Cardiac septum (tissue), 1 donor: ENCODE measurements around the gene DCANP1. TPM values are rescaled to one million over a fixed set of nuclear protein-coding genes. Genes with fewer than 3 reads are reported as not detected.
A peak's percentile ranks its signal among the peaks of the same experiment; 100 is the strongest.

ENCODE experiments used
- DNase-seq: peaks from one replicate; pipeline ENCODE4 v3.0.0-alpha.2; 2020; ENCODE audit warnings: low spot score
- intact Hi-C: fragments of 100-400 bp; cut with DNase I; formaldehyde crosslinking; loops from one replicate; pipeline ENCODE4 v1.14.0; 2022
- total RNA-seq: library from RNA; stranded (reverse); fragmentation: NEBNext Ultra II Directional; extraction: Animal tissue kit (Norgen Biotek cat#: 25700); gene quantifications from one replicate; pipeline ENCODE4 v1.2.1, GENCODE V29; 2021
- donor health status: DM: no; HTN: no; CAD: no.

DCANP1 gene
- total RNA-seq, 1 donor from 2014 or later = not detected

DNA sequence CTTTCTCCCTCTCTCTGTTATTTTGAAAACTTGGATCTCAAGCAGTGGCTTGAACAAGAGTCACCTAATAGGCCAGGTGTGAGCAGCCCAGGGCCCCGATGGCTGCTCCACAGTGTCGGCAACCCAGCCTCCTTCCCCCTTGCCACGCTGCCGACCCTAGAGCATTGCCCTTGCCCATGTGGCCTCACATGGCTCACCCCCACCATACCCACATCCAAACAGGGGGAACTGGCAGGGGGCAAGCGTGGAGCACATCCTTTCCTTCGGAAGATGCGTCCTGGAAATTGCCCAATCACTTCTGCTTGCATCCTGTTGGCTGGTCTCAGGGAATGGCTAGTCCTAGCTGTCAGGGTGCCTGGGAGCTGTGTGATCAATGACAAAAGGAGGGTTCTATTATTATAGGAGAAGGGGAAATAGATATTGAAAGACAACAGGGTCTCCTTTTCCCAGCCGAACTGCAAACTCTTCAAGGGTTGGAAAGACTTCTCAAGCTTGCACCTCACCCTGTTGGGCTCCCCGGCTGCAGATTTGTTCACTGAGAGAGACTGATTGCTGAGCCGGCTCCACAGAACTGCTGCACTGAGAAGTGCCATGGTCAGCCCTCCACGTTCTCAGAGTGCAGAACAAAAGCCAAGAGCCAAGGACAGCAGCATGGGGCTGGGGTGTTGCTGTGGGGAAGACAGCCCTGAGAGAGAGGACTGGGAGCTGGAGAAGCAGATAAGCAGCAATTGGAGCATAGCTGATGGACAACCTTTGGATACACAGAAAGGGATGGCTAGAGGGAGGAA is 13.3 kb upstream of the DCANP1 start:
- intact Hi-C loops = loop anchor here (10.0 kb wide), 1 partner anchor 374 kb away; the partner anchor contains the start of gene SLC25A48
- peak; percentile 36 for DNase-seq

DNA sequence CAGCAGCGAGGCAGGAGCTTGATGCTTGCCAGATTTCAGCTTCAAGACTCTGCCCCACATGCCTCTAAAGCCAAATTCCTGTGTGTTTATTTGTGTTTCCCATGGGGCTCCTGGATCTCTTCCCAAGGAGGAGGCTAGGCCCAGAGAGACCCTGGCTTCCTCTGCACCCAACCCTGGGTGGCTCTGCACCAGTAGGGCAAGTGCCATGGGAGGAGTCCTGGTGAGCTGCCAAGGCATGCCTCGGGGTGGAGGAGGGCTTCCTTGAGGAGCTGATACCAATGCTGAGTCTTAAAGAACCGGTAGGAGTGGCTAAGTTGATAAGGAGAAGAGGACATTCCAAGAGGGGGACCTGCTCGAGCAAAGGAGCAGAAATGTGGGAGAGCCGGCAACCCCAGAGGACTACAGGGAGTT is 11.8 kb upstream of the DCANP1 start:
- intact Hi-C loops = no loop called here
- no peak for DNase-seq

DNA sequence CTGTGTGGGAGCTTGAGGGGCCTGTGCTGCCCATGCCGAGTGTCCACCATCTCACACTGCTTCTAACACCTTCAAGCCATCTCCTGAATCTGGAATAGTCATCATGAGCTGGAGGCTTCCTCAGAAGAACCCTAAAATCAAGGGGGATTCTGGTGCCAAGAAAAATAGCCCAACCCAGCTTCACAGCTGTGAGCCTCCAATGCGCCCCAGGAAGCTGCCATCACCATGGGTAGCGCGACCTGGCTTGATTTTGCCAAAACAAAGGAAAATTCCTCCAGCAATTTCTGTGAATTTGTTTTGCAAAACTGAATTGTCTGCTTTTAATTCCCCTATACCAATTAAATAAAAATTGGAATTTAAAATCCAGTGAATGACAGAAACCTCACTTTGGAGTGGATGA is 11.2 kb upstream of the DCANP1 start:
- intact Hi-C loops = no loop called here
- DNase-seq = no peak

DNA sequence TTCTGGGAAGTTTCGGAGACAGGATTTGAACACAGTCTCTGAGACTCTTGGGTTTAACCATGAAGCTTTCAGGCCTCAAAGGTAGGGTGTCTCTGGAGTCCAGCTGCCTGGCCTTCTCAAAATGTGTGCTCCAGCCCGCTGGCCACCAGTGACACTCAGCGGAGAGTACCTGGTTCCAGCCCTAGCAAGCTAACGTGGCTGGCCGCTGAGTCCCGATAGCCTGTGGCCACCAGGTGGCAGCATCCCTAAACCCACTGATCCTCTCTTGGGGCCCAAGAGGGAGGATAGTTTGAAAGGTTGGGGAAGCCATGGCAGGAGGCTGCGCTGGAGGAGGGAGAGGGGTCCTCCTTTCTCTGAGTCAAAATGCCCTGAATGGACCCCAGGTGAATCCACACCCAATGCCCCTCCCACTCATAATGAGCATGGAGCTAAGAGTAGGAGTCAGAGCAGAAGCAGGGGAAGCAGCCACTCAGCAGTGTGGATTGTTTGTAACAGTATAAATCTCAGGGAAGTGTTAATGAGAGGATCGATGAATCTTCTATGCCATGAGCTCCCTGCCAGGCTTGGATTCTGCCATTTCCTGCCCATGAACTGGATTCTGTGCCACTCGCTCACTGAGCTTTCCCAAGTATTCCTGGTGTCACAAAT is 10.4 kb upstream of the DCANP1 start:
- intact Hi-C loops = no loop called here
- DNase-seq = peak; percentile 79

DNA sequence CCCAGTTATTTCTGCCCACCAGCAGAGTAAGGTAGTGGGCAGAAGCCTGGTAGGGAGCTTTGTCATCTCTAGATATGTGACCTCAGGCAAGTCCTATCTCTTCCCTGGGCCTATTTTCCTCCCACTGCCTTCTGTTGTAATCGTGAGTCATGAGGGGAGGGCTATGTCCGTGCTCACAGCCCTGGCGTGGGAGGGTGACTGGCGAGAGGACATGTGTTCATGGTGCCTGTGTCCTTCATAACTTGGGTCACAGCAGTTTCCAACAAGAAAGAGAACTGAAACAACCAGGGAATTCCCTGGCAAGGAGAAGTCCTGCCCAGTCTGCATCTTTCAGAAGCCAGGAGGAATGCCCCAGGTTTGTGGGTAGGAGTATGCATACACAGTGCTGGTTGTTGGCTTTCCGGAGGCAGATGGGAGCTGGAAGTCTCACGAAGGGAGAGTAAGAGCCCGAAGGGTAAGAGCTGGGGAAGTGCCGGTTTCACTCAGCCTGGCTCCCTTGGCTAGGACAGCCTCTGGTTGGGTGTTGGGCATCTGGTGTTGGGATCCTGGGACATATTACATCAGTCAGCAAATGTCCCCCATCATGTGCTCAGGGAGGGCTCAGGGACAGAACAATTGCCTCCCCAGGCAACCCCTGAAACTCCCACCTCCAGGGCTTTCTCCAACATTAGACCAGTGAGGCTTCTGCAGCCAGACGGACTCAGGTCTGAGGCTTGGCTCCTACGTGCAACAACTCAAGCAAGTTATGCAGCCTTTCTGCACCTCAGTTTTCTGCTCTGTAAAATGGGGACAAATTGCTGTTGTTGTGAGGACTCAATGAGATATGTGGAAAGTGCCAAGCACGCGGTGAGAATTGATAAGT is 9.3 kb upstream of the DCANP1 start:
- intact Hi-C loops = no loop called here
- DNase-seq = peak; percentile 75

DNA sequence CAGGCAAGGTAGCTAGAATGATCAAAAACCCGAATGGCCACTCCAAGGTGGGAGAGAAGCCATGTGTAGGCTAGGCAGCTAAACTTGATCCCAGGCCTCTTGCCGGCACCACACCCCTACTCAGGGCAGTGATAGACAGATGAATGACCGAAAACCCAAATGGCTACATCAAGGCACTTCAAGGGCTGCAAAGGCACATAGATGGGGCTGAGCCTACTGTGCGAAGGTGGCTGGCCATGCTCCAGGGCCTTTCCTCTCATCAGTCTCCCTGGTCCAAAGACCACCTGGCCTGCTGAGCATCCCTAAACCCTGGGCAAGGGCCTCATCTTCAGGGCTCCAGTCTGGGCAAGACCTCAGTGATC is 8.7 kb upstream of the DCANP1 start:
- DNase-seq = no peak
- intact Hi-C loops = no loop called here

DNA sequence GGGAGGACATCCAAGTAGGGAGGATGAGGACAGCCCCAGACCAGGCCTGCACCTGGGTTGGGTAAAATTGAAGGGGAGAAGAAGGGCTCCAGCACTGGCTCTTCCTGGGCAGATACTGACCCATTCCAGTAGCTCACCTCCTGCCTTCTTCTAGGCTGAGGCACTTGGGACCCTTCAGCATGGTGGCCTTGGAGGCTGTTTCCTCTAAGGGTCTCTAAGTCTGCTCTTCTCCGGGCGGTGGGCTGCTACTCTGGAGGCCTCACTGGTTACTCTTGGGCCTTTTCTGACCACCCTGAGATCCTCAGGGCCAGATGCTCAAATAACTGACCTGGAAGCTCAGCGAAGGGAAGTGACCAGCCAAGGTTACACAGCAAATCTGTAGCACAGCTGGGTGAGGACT is 7.8 kb upstream of the DCANP1 start:
- DNase-seq = peak; percentile 24
- intact Hi-C loops = no loop called here

DNA sequence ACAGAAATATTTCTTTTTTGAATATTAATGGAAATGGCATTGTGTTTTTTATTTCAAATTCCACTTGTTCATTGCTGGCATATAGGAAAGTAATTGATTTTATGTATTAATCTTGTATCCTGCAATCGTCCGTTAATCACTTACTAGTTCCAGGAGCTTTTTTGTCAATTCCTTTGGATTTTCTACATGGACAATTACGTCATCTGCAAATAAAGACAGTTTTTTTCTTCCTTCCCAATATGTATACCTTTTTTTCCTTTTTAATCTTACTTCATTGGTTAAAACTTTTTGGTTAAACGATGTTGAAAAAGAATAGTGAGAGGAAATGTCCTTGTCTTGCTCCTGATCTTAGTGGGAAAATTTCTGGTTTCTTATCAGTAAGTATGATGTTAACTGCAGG is 6.5 kb upstream of the DCANP1 start:
- intact Hi-C loops = no loop called here
- no peak for DNase-seq

DNA sequence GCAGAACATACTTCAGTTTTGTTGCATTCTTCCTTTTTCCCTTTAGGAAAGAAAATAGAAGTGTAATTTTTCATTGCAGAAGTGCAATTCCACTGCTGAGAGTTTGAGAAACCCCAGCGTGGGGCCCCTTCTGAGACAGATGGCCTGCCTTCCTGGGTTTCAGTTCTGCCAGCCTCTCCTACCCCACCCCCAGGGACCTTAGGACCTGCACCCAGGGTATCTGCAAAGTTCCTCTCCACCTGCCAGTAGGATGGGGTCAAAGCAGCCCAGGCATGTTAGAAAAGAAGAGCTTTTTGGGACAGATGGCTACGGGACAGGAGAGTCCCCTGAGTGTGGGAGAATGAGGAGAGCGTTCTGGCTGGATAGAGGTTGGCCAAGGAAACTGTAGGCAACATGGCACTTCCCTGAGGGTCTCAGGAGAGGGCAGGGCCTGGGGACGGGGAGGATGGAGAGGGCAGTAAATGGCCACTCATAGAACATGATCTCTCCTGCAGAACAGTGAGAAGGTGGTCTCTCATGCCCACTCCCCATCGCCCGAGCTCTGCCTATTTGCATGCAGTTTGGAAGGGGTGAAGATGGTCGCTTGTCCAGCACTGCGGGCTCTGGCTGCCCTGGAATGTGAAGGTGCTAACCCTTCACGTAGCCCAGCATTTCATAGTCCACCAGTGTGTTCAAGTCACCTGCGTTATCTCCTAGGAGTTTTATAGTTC is 5.3 kb upstream of the DCANP1 start, which contains the start of gene TIFAB:
TSS of gene TIFAB (minus strand) at position 31 of the 710 bp plus-strand sequence. CDS start 2,412 bp downstream, outside the sequence.
- DNase-seq = peak; percentile 69
- intact Hi-C loops = no loop called here

DNA sequence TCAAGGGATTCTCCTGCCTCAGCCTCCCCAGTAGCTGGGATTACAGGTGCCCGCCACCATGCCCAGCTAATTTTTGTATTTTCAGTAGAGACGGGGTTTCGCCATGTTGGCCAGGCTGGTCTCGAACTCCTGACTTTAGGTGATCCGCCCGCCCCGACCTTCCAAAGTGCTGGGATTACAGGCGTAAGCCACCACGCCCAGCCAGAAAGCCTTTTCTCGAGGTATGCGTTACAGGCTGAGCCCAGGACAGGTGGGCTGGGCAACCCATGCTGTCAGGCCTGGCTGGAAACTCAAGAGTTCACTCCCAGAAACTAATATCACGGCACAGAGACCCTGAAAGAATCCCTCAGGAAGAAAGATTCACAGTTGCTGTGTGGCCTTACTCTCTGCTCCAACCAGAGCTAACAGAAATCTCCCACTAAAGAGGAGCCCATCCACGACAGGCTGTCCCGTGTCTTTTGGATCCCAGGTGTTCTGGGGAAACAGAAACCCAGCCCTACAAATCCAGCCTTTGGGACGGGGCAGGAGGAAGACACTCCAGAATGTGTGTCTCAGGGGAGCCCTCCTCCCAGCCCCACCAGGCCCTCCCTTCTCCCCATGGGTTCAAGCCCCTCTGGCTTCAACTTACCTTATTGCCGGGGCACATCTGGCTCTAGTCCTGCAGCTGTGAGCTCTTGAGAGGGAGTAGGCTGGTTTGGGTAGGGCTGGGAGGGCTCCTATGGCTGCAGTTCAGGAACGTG is 4.6 kb upstream of the DCANP1 start:
- intact Hi-C loops = no loop called here

DNA sequence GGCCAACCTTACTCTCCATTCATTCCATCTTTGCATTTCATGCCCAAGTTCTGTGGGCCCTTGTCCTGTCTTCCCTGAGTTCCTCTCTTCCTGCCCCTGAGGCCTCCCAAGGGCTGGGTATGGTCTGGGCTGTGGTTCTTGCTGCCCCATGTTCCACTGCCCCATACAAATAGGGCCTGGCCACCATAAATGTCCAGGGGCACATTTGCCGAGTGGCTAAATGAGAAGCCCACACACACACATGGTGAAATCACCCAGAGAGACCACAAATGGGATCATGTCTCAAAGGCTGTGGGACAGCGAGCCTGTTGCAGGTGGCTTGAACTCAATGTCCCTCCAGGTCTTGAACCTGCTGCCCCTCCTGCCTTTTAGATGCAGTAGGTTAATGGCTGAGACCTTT is 3.8 kb upstream of the DCANP1 start:
- peak; percentile 60 for DNase-seq
- intact Hi-C loops = no loop called here

More for the DNA sequence above, 4.6 kb upstream of the DCANP1 start:
- DNase-seq = peak; percentile 55

DNA sequence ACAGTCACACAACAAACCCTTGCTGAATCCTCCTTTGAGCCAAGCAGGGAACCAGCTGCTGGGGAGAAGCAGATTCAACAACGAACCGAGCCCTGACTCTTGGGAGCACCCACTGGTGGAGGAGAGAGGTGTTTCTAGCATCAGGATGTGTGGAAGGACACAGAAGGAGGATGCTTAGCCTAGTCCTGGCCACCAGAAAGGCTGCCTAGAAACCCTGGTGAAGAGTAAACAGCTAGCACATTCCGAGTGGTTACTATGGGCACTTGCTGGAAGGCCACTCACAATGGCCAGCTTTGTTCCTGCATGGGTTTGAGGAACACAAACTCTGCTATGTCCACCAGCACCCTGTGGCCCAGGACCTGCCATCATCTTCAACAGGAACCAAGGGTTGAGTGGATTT is 3.2 kb upstream of the DCANP1 start:
- DNase-seq = no peak
- intact Hi-C loops = no loop called here

DNA sequence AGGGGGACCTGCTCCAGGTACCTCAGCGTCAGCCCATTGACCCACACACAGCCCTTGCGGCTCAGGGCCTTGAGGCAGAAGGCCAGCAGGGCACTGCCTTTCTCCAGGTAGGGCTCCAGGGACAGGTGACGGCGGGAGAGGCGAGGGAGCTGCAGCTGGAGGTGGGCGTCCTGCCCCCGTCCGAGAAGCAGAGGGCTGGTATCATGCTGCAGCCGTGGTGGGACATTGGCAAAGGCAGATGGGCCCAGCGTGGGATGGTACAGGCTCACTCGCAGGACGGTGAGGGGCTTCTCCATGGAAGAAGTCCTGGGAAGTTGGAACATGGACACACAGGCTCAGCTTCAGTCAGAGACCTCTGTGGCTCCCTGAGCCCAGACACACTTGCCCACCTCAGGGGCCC is 2.5 kb upstream of the DCANP1 start:
- peak; percentile 72 for DNase-seq
- intact Hi-C loops = no loop called here

DNA sequence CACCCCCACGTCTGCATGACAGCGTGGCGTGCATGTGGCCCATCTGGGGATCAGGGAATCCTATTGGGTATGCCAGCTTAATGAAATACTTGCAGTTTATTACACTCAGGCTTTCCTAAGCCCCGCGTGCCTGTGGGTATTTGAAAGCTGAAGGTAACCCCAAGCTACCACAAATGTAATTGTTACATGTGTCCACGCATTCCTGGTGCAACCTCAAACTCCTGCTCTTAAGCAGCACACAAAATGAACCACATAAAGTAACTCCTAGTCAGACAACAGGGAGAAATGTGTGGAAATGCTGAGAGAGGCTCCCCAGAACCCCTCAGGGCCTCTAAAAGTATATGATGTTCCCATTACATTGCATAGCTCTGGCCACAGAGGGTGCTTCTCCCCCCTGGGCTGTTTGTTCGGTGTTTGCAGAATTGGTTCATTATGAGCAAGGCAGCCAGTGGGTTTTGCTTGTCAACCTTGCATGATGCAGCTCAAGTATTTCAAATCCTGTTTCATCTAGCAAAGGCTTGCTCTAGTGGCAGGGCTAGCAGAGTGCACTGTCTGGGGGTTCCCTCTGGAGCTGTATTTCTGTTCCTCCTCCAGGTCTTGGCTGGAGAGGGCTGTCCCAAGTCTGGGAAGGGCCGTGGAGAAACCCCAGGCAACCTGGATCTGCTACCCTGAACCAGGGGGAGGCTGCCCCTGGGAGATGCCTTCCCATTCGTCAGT is 1.8 kb upstream of the DCANP1 start:
- DNase-seq = peak; percentile 49
- intact Hi-C loops = no loop called here

DNA sequence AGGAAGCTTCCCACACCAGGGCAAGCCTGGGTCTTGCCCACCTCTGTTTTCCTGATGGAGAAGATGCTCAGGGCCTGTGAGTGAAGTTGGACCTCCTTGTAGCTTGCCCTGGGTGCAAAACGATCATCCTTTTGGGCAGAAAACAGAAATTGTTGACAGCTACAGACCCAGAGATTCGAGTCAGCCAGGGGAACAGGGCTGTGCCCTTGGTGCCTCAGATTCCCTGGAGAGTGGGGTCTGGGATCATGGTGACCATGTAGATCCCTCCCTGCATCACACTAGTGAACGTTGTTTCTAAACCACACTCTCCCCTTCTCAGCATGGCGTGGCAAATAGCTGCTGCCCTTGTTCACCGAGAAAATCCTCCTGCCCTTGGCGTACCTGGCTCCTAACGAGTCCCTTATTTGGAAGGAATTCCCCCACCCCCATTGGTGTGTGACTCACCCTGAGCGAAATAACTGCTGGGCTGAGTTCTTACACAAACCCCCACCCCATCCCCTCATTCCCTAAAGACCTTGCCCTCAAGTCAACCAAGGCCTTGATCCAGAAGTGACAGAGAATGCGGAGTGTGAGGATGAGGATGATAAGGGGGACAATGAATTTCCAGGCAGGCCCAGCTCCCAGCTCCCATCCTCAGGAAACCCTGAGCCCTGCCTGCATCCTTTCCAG is 1.1 kb upstream of the DCANP1 start:
- intact Hi-C loops = no loop called here
- peak; percentile 66 for DNase-seq

DNA sequence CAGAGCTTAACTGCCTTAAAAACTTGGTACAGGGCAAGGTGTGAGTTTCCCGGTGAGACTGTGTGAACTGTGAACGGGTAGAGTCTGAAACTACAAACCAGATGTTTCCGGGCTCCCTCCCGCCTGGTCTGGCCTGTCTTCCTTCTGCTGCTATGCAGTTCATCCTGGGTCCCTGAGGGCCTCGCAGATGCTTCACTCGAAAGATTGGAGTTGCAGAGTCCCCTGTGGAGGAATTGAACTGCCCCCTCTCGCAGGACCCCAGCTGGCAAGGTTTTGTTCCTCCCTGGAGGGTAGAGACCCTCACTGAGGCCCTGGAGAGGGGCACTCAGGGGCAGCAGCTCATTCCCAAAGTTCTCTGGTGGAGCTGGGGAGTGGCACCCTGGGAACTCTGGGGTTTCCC is 533 bp downstream of the DCANP1 start:
- intact Hi-C loops = no loop called here

DNA sequence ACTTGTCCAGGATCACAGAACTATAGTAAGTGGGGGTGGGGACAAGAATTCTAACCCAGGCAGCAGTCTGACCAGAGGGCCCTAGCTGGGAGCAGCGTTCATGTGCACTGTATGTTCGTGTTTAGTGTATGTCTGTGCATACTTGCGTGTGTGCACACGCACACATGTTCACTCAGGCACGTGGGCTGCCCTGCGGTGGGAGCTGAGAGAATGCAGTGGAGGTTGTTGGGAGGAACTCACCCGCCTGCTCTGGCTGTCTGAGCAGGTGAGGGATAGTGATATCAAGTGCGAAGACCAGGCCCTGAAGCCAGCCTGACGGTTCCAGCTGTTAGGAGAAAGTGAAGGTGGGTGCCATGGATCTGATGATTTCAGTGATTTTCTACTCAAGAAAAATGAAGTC is 942 bp downstream of the DCANP1 start:
- DNase-seq = peak; percentile 64
- intact Hi-C loops = no loop called here

More for the DNA sequence above, 533 bp downstream of the DCANP1 start:
- DNase-seq = peak; percentile 51
